Measurements from ENCODE around the gene ALDH8A1. TPM values are rescaled to one million over a fixed set of nuclear protein-coding genes. Genes with fewer than 3 reads are reported as not detected.
A peak's percentile ranks its signal among the peaks of the same experiment; 100 is the strongest.

ALDH8A1 gene
- total and polyA plus RNA-seq, 10 of the 15 experiments (the other 5 are each of a cell fraction or from before 2014, with no cell fraction given), result 0.13 to 1.8 (median 0.62) TPM; not detected in 3

DNA sequence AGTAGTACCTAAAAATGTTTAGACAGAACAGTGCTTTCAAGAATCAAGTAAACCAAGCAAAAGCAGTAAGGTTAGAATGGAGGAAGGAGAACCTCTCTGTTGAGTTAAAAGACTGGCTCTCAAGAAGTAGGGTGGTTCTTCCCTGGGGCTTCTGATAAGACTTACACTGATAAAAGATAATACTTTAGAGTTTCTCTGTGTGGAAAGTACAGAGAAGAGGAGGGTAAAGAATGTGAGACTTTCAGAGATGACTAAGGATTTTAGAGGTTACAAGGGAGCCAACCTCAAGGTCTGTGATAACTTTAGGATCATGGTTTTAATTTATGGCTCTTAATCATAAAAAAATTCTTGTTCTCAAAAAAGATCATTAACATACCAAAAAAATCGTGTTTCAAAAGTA, 30.9 kb upstream of the ALDH8A1 start:
- FAIRE-seq, result no peak
- in situ Hi-C loops (cut with MboI), result loop anchor here (25.0 kb wide), 1 partner anchor 456 kb away; no protein-coding TSS in a partner anchor
- ATAC-seq, result no peak
- BruUV-seq (replicated peaks), result no TSS peak
- Histone ChIP-seq H3K27ac (ENCODE audit: control insufficient read depth, insufficient read depth) (no peak overlapping the region), H2AFZ (ENCODE audit: control insufficient read depth, low read depth, low read length) (no peak overlapping the region), H4K20me1 (ENCODE audit: control insufficient read depth, insufficient read depth) (no peaks in the 10 kb centered on the region), H3K4me2 (ENCODE audit: control insufficient read depth, insufficient read depth) (no peak overlapping the region), H3K9me3 (replicated peaks; ENCODE audit: control insufficient read depth, insufficient read depth, low read length) (no peaks in the 10 kb centered on the region), H3K79me2 (ENCODE audit: control insufficient read depth, insufficient read depth, low read length) (no peaks in the 10 kb centered on the region), H3K4me3 (no peak overlapping the region), H3K9ac (ENCODE audit: control insufficient read depth, insufficient read depth, low read length) (no peak overlapping the region), H3K4me1 (ENCODE audit: control insufficient read depth, insufficient read depth, low read length) (peaks cover 12% of the 10 kb centered on the region; the same call in 1 of the 2 replicates), H3K27me3 (replicated peaks in 1 of 2; ENCODE audit: control insufficient read depth in 2 of 2, insufficient read depth in 2 of 2, low read length in 1 of 2) (no peaks in the 10 kb centered on the region), H3K36me3 (ENCODE audit: control insufficient read depth in 2 of 2, insufficient read depth in 2 of 2, low read length in 1 of 2) (peaks cover 2 to 17% of the 10 kb centered on the region in 2 experiments)
- ChIA-PET RAD21 (ENCODE audit: unreplicated experiment) (interaction anchor here (1.0 to 1.2 kb wide), 2 partner anchors 12 kb away, joined by 3 to 4 read pairs; no protein-coding TSS in a partner anchor), SMC1A (ENCODE audit: uncharacterized antibody, unreplicated experiment) (interaction anchor here (1.0 kb wide), 1 partner anchor 13 kb away, joined by 3 read pairs; no protein-coding TSS in a partner anchor), POLR2A (no interaction called here), CTCF (interaction anchor here (1.0 to 2.0 kb wide), 2 partner anchors 13 to 249 kb away, joined by 3 to 6 read pairs; no protein-coding TSS in a partner anchor)
- no peak for TF ChIP-seq CBFB (IDR thresholded peaks at IDR 0.05; ENCODE audit: low read depth)
- intact Hi-C loops (cut with micrococcal nuclease; ENCODE audit: unreplicated experiment), result no loop called here
- DNase-seq (ENCODE audit: low read depth, low spot score), result no peak
- 44% methylated on average over 1 of the region's 1 CpG for WGBS (ENCODE audit: insufficient coverage, insufficient replicate concordance, low lambda C conversion rate, missing lambda C conversion rate)

- H3K36me3 ChIP-seq (ENCODE audit: control insufficient read depth in 2 of 2, insufficient read depth in 2 of 2, low read length in 1 of 2), result peaks cover 3 to 13% of the 10 kb centered on the region in 2 experiments; a peak in 3 of 4 replicates
- no peak for TF ChIP-seq FOXK2 (IDR thresholded peaks at IDR 0.05)
- no peak for TF ChIP-seq BRCA1 (IDR thresholded peaks at IDR 0.05; ENCODE audit: low read depth, low read length)
- no peak for TF ChIP-seq RFX5 (IDR thresholded peaks at IDR 0.05; ENCODE audit: low read depth, low read length)
- TF ChIP-seq ETV6 (conservative IDR thresholded peaks at IDR 0.05 in 1 of 2, IDR thresholded peaks at IDR 0.05 in 1 of 2; ENCODE audit: borderline replicate concordance in 1 of 2, low read depth in 1 of 2), result peak in 1 of 2 experiments; percentile 98; a peak in 2 of 4 replicates
- peak; percentile 46 for TF ChIP-seq RELA (IDR thresholded peaks at IDR 0.05; ENCODE audit: borderline replicate concordance, partially characterized antibody)
- TF ChIP-seq IKZF1 (conservative IDR thresholded peaks at IDR 0.05), result peak; percentile 40; the same call in 1 of the 2 replicates
- no peak for TF ChIP-seq PKNOX1 (IDR thresholded peaks at IDR 0.05)
- TF ChIP-seq TCF7 (IDR thresholded peaks at IDR 0.05; ENCODE audit: borderline replicate concordance), result 0 out of 2 replicates have a peak, but pooled peaks have one; percentile 39
- no peak for TF ChIP-seq ELK1 (IDR thresholded peaks at IDR 0.05; ENCODE audit: low read depth, low read length)
- TF ChIP-seq HDGF (IDR thresholded peaks at IDR 0.05), result no peak
- 0 out of 4 replicates have a peak, but pooled peaks of 1 of the 2 experiments have one; percentile 52 for TF ChIP-seq SRF (IDR thresholded peaks at IDR 0.05; ENCODE audit: low read depth in 2 of 2, low read length in 2 of 2)
- no peak for TF ChIP-seq RAD21 (IDR thresholded peaks at IDR 0.05; ENCODE audit: insufficient read depth, low read depth, low read length)
- TF ChIP-seq NFXL1 (IDR thresholded peaks at IDR 0.05; ENCODE audit: borderline replicate concordance), result no peak
- no peak for TF ChIP-seq HDAC6 (IDR thresholded peaks at IDR 0.05; ENCODE audit: unreplicated experiment)
- peak; percentile 89 for TF ChIP-seq MTA3 (IDR thresholded peaks at IDR 0.05; ENCODE audit: borderline replicate concordance, low read length)
Measured at GRCh38 chr6:134979142-134979541, 29.2 kb upstream of the ALDH8A1 start.

More at GRCh38 chr6:134979142-134979541, 29.2 kb upstream of the ALDH8A1 start:
- ChIA-PET POLR2A (no interaction called here), CTCF (interaction anchor here (1.3 kb wide), 1 partner anchor 17 kb away, joined by 5 read pairs; no protein-coding TSS in a partner anchor), SMC1A (ENCODE audit: uncharacterized antibody, unreplicated experiment) (interaction anchor here (1.0 to 1.2 kb wide), 2 partner anchors 11 to 165 kb away, joined by 3 read pairs; no protein-coding TSS in a partner anchor), RAD21 (ENCODE audit: unreplicated experiment) (no interaction called here)
- ATAC-seq (peak; percentile 95), DNase-seq (ENCODE audit: low read depth, low spot score) (peak; percentile 47), FAIRE-seq (peak; percentile 91)
- 4% methylated on average over 6 of the region's 6 CpGs for WGBS (ENCODE audit: insufficient coverage, insufficient replicate concordance, low lambda C conversion rate, missing lambda C conversion rate)
- in situ Hi-C loops (cut with MboI) (loop anchor here (25.0 kb wide), 1 partner anchor 458 kb away; no protein-coding TSS in a partner anchor), intact Hi-C loops (cut with micrococcal nuclease; ENCODE audit: unreplicated experiment) (loop anchor here (2.0 kb wide), 1 partner anchor 24 kb away; no protein-coding TSS in a partner anchor)
- no peak overlapping the region; the same call in 1 of the 2 replicates for H3K4me2 ChIP-seq (ENCODE audit: control insufficient read depth, insufficient read depth)
- H3K27ac ChIP-seq (ENCODE audit: control insufficient read depth, insufficient read depth), result peak overlapping the region; percentile 40; the same call in 1 of the 2 replicates
- no peak overlapping the region for H2AFZ ChIP-seq (ENCODE audit: control insufficient read depth, low read depth, low read length)
- no peaks in the 10 kb centered on the region for H3K79me2 ChIP-seq (ENCODE audit: control insufficient read depth, insufficient read depth, low read length)
- H3K9me3 ChIP-seq (replicated peaks; ENCODE audit: control insufficient read depth, insufficient read depth, low read length), result no peaks in the 10 kb centered on the region
- H3K27me3 ChIP-seq (replicated peaks in 1 of 2; ENCODE audit: control insufficient read depth in 2 of 2, insufficient read depth in 2 of 2, low read length in 1 of 2), result no peaks in the 10 kb centered on the region
- H3K4me3 ChIP-seq, result no peak overlapping the region
- H3K9ac ChIP-seq (ENCODE audit: control insufficient read depth, insufficient read depth, low read length), result no peak overlapping the region
- H4K20me1 ChIP-seq (ENCODE audit: control insufficient read depth, insufficient read depth), result no peaks in the 10 kb centered on the region
- no TSS peak for BruUV-seq (replicated peaks)
- H3K4me1 ChIP-seq (ENCODE audit: control insufficient read depth, insufficient read depth, low read length), result peaks cover 12% of the 10 kb centered on the region; the same call in 1 of the 2 replicates
